ENCODE results near the gene PCDHGA12.
A peak's percentile ranks its signal among the peaks of the same experiment; 100 is the strongest.
"Not testable (repeated sequence)": the region's sequence is repeated elsewhere in the genome, so short reads cannot be mapped to it uniquely, and the experiment has no call there.

The PCDHGA12 gene

DNA sequence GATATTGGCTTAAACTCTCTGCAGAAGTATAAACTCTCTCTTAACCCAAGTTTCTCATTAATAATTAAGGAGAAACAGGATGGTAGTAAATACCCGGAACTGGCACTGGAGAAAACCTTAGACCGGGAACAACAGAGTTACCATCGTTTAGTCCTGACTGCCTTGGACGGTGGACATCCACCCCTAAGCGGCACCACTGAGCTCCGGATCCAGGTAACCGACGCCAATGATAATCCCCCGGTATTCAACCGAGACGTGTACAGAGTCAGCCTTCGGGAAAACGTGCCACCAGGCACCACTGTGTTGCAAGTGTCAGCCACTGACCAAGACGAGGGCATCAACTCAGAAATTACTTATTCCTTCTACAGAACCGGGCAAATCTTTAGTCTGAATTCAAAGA is 31.7 kb upstream of the PCDHGA12 start:
- ATAC-seq: no peak
- H3K27ac Mint-ChIP-seq: no peak overlapping the region
- H3K27me3 Mint-ChIP-seq: peaks cover 80% of the 10 kb centered on the region
- H3K4me1 Mint-ChIP-seq: no peaks in the 10 kb centered on the region
- peaks cover 10% of the 10 kb centered on the region for H3K36me3 Mint-ChIP-seq
- H3K9me3 Mint-ChIP-seq: peaks cover 7% of the 10 kb centered on the region
- no peak overlapping the region for H3K4me3 Mint-ChIP-seq

DNA sequence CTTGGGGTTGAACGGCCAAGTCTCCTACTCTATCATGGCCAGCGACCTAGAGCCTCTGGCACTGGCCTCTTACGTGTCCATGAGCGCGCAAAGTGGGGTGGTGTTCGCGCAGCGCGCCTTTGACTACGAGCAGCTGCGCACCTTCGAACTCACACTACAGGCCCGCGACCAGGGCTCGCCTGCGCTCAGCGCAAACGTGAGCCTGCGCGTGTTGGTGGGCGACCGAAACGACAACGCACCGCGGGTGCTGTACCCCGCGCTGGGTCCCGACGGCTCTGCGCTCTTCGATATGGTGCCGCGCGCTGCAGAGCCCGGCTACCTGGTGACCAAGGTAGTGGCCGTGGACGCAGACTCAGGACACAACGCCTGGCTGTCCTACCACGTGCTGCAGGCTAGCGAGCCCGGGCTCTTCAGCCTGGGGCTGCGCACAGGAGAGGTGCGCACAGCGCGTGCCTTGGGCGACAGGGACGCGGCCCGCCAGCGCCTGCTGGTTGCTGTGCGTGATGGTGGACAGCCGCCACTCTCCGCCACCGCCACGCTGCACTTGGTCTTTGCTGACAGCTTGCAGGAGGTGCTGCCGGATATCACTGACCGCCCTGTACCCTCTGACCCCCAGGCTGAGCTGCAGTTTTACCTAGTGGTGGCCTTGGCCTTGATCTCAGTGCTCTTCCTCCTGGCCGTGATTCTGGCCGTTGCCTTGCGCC is 30.6 kb upstream of the PCDHGA12 start:
- H3K27me3 Mint-ChIP-seq: peaks cover 80% of the 10 kb centered on the region
- ATAC-seq: no peak

DNA sequence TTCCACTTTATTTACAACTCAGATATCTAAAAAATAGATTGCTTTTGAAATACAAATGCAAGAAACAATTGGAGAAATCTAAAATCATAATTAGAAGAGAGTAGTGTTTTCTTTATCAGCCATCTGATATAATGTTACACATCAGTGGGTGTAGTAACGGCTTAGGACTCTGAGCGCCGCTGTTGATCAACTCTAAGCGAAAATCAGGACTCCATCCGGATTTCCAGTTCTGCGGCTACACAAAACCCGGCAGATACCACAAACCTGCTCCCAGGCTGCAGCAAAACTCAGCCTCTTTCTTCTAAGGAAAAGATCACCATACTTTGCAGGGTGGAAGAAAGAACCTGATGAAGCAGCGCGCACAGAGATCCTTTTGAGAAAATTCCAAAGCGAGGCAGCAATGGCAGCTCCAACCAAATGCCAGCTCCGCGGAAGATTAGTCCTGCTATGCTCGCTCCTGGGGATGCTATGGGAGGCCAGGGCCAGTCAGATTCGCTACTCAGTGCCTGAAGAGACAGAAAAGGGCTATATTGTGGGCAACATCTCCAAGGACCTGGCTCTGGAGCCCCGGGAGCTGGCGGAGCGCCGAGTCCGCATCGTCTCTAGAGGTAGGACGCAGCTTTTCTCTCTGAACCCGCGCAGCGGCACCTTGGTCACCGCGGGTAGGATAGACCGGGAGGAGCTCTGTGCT is 27.6 kb upstream of the PCDHGA12 start, which contains the start of gene PCDHGA9:
TSS of gene PCDHGA9 (plus strand) at position 226 of the 691 bp plus-strand sequence. CDS start at position 401, 175 bp downstream.
- H3K4me1 Mint-ChIP-seq: no peaks in the 10 kb centered on the region
- H3K27me3 Mint-ChIP-seq: peaks cover 77% of the 10 kb centered on the region
- no peak within 1 kb of the TSS for H3K27ac Mint-ChIP-seq
- ATAC-seq: no peak
- peaks cover 6% of the 10 kb centered on the region for H3K36me3 Mint-ChIP-seq
- peaks cover 6% of the 10 kb centered on the region for H3K9me3 Mint-ChIP-seq
- peak within 1 kb of the TSS; percentile 60 for H3K4me3 Mint-ChIP-seq

More for the DNA sequence above, 30.6 kb upstream of the PCDHGA12 start:
- Mint-ChIP-seq H3K27ac (no peak overlapping the region), H3K4me1 (no peaks in the 10 kb centered on the region), H3K9me3 (peaks cover 3% of the 10 kb centered on the region), H3K36me3 (peaks cover 6% of the 10 kb centered on the region), H3K4me3 (peak overlapping the region; percentile 32)

GRCh38 chr5:141403387-141403786 is 26.9 kb upstream of the PCDHGA12 start:
- Mint-ChIP-seq H3K4me1 (no peaks in the 10 kb centered on the region), H3K36me3 (peaks cover 6% of the 10 kb centered on the region), H3K27ac (no peak overlapping the region), H3K4me3 (no peak overlapping the region), H3K9me3 (peaks cover 9% of the 10 kb centered on the region), H3K27me3 (peaks cover 84% of the 10 kb centered on the region)
- ATAC-seq: no peak

DNA sequence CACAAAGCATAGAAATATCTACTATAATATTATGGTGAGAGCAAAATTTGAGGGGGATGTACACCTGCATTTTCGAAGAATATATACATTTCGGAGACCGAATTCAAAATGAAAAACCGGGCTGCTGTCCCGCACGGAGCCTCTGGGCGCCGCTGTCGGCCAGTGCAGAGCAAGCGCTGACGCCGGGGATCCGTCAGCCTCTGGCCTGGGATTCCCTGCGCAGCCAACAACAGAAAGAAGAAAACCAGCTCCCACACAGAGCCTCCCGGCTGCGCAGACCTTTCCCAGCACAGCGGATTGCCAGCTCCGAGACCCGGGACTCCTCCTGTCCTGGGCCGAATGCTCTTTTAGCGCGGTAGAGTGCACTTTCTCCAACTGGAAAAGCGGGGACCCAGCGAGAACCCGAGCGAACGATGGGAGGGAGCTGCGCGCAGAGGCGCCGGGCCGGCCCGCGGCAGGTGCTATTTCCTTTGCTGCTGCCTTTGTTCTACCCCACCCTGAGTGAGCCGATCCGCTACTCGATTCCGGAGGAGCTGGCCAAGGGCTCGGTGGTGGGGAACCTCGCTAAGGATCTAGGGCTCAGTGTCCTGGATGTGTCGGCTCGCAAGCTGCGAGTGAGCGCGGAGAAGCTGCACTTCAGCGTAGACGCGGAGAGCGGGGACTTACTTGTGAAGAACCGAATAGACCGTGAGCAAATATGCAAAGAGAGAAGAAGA is 22.4 kb upstream of the PCDHGA12 start, which contains the start of gene PCDHGB6:
TSS of gene PCDHGB6 (plus strand) at position 232 of the 716 bp plus-strand sequence. CDS start at position 414, 182 bp downstream.
- Mint-ChIP-seq H3K9me3 (peaks cover 15% of the 10 kb centered on the region), H3K4me3 (peak within 1 kb of the TSS; percentile 64), H3K27me3 (peaks cover 73% of the 10 kb centered on the region)
- not testable (repeated sequence) for H3K36me3 Mint-ChIP-seq, ATAC-seq, H3K27ac Mint-ChIP-seq, H3K4me1 Mint-ChIP-seq

DNA sequence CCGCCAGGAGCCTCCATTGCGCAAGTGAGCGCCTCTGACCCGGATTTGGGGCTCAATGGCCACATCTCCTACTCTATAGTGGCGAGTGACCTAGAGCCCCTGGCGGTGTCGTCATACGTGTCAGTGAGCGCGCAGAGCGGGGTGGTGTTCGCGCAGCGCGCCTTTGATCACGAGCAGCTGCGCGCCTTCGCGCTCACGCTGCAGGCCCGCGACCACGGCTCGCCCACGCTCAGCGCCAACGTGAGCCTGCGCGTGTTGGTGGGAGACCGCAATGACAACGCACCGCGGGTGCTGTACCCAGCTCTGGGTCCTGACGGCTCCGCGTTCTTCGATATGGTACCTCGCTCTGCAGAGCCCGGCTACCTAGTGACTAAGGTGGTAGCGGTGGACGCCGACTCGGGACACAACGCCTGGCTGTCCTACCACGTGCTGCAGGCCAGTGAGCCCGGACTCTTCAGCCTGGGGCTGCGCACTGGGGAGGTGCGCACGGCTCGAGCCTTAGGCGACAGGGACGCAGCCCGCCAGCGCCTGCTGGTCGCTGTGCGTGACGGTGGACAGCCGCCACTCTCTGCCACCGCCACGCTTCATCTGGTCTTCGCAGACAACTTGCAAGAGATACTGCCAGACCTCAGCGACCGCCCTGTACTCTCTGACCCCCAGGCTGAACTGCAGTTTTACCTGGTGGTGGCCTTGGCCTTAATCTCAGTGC is 20.6 kb upstream of the PCDHGA12 start:
- ATAC-seq: no peak
- Mint-ChIP-seq H3K27me3 (peaks cover 73% of the 10 kb centered on the region), H3K4me3 (no peak overlapping the region), H3K27ac (no peak overlapping the region), H3K9me3 (peaks cover 15% of the 10 kb centered on the region), H3K36me3 (peaks cover 12% of the 10 kb centered on the region), H3K4me1 (peaks cover 20% of the 10 kb centered on the region)

- H3K27ac Mint-ChIP-seq: no peak overlapping the region
Measured at GRCh38 chr5:141411575-141411974, 18.7 kb upstream of the PCDHGA12 start.

GRCh38 chr5:141412854-141413539 is 17.3 kb upstream of the PCDHGA12 start, which contains the start of gene PCDHGA10:
TSS of gene PCDHGA10 (plus strand) at chr5:141412987. CDS start at chr5:141413176, 189 bp downstream.
- Mint-ChIP-seq H3K9me3 (peaks cover 14% of the 10 kb centered on the region), H3K4me3 (peak within 1 kb of the TSS; percentile 83), H3K27ac (peak within 1 kb of the TSS; percentile 47), H3K4me1 (peaks cover 24% of the 10 kb centered on the region), H3K36me3 (peaks cover 12% of the 10 kb centered on the region), H3K27me3 (peaks cover 76% of the 10 kb centered on the region)
- peak; percentile 68 for ATAC-seq

More at GRCh38 chr5:141411575-141411974, 18.7 kb upstream of the PCDHGA12 start:
- H3K4me3 Mint-ChIP-seq: no peak overlapping the region
- no peak for ATAC-seq
- H3K36me3 Mint-ChIP-seq: peaks cover 12% of the 10 kb centered on the region
- H3K9me3 Mint-ChIP-seq: peaks cover 12% of the 10 kb centered on the region
- peaks cover 74% of the 10 kb centered on the region for H3K27me3 Mint-ChIP-seq
- H3K4me1 Mint-ChIP-seq: peaks cover 20% of the 10 kb centered on the region

DNA sequence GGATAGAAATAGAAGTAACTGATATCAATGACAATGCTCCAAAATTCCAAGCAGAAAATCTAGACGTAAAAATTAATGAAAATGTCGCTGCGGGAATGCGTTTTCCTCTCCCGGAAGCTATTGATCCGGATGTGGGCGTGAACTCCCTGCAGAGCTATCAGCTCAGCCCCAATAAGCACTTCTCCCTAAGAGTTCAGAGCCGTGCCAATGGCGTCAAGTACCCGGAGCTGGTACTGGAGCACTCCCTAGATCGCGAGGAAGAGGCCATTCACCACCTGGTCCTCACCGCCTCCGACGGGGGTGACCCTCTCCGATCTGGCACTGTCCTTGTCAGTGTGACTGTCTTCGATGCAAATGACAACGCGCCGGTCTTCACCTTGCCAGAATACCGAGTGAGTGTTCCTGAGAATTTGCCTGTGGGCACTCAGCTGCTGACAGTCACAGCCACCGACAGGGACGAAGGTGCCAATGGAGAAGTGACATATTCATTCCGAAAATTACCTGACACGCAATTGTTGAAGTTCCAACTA is 16.7 kb upstream of the PCDHGA12 start:
- peaks cover 14% of the 10 kb centered on the region for H3K9me3 Mint-ChIP-seq
- H3K27me3 Mint-ChIP-seq: peaks cover 76% of the 10 kb centered on the region
- peaks cover 12% of the 10 kb centered on the region for H3K36me3 Mint-ChIP-seq
- H3K27ac Mint-ChIP-seq: peak overlapping the region; percentile 47
- H3K4me1 Mint-ChIP-seq: peaks cover 25% of the 10 kb centered on the region
- H3K4me3 Mint-ChIP-seq: peak overlapping the region; percentile 83
- no peak for ATAC-seq

DNA sequence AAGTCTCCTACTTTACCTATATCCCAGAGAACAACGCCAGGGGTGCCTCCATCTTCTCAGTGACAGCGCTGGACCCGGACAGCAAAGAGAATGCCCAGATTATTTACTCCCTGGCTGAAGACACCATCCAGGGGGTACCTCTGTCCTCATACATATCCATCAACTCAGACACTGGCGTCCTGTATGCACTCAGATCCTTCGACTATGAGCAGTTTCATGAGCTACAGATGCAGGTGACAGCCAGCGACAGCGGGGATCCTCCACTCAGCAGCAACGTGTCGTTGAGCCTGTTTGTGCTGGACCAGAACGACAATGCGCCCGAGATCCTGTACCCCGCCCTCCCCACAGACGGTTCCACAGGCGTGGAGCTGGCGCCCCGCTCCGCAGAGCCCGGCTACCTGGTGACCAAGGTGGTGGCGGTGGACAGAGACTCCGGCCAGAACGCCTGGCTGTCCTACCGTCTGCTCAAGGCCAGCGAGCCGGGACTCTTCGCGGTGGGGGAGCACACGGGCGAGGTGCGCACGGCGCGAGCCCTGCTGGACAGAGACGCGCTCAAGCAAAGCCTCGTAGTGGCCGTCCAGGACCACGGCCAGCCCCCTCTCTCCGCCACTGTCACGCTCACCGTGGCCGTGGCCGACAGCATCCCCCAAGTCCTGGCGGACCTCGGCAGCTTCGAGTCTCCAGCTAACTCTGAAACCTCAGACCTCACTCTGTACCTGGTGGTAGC is 15.6 kb upstream of the PCDHGA12 start:
- H3K4me1 Mint-ChIP-seq: peaks cover 25% of the 10 kb centered on the region
- H3K4me3 Mint-ChIP-seq: peak overlapping the region; percentile 47
- peaks cover 70% of the 10 kb centered on the region for H3K27me3 Mint-ChIP-seq
- H3K36me3 Mint-ChIP-seq: peaks cover 12% of the 10 kb centered on the region
- not testable (repeated sequence) for H3K27ac Mint-ChIP-seq, ATAC-seq
- peaks cover 11% of the 10 kb centered on the region for H3K9me3 Mint-ChIP-seq

- not testable (repeated sequence) for H3K9me3 Mint-ChIP-seq, ATAC-seq, H3K27ac Mint-ChIP-seq, H3K36me3 Mint-ChIP-seq
- Mint-ChIP-seq H3K4me3 (peak overlapping the region; percentile 47), H3K4me1 (peaks cover 25% of the 10 kb centered on the region), H3K27me3 (peaks cover 64% of the 10 kb centered on the region)
Measured at GRCh38 chr5:141415275-141415618, 15.1 kb upstream of the PCDHGA12 start.

- Mint-ChIP-seq H3K9me3 (peaks cover 10% of the 10 kb centered on the region), H3K27me3 (peaks cover 78% of the 10 kb centered on the region), H3K4me1 (peaks cover 32% of the 10 kb centered on the region), H3K4me3 (peak within 1 kb of the TSS; percentile 75)
- not testable (repeated sequence) for H3K36me3 Mint-ChIP-seq, H3K27ac Mint-ChIP-seq, ATAC-seq
Measured at GRCh38 chr5:141417494-141418172, 12.7 kb upstream of the PCDHGA12 start, which contains the start of gene PCDHGB7. TSS of gene PCDHGB7 (plus strand) at chr5:141417677. CDS start at chr5:141417860, 183 bp downstream.
